Esophagus (tissue), 2 donors: ENCODE data around the gene CCDC24. TPM values are rescaled to one million over a fixed set of nuclear protein-coding genes. Genes with fewer than 3 reads are reported as not detected.

Source experiments
- H3K27ac ChIP-seq, 2 donors: one replicate each; pipeline ENCODE4 v1.5.1; 2013; ENCODE audit warnings: low read depth in 2 of 2, mild to moderate bottlenecking in 2 of 2, inconsistent platforms in 1 of 2, low read length in 1 of 2, moderate library complexity in 1 of 2
- H3K27me3 ChIP-seq, 2 donors: one replicate each; pipeline ENCODE4 v1.6.1; 2013; ENCODE audit warnings: low read length in 2 of 2, control low read depth in 1 of 2, mild to moderate bottlenecking in 1 of 2; ENCODE audit not compliant: insufficient read depth in 2 of 2, control insufficient read depth in 1 of 2
- H3K36me3 ChIP-seq, 2 donors: one replicate each; pipeline ENCODE4 v1.6.1; 2013; ENCODE audit warnings: low read length in 1 of 2; ENCODE audit not compliant: control insufficient read depth in 2 of 2, insufficient read depth in 2 of 2
- H3K4me1 ChIP-seq, 2 donors: one replicate each; pipeline ENCODE4 v1.6.1; 2013; ENCODE audit warnings: low read length in 1 of 2; ENCODE audit not compliant: control insufficient read depth in 2 of 2, insufficient read depth in 2 of 2
- H3K4me3 ChIP-seq, 2 donors: one replicate each; pipeline ENCODE4 v1.5.1; 2013; ENCODE audit warnings: low read length in 2 of 2, mild to moderate bottlenecking in 2 of 2, low read depth in 1 of 2, moderate library complexity in 1 of 2
- H3K9me3 ChIP-seq, 2 donors: one replicate each; pipeline ENCODE4 v1.6.1; 2013; ENCODE audit warnings: mild to moderate bottlenecking in 2 of 2, low read depth in 1 of 2, low read length in 1 of 2, moderate library complexity in 1 of 2; ENCODE audit not compliant: control insufficient read depth in 2 of 2, insufficient read depth in 1 of 2
- WGBS, 2 donors: extraction: QIAGEN DNeasy Blood & Tissue Kit; methylation state at CpG; one replicate each; pipeline ENCODE4 v1.1.7; 2013; 5-methylcytosine and 5-hydroxymethylcytosine counted together
- polyA plus RNA-seq, 2 donors: library from polyadenylated mRNA; stranded (reverse); fragments of 200-250 nt; gene quantifications; one replicate each; pipeline ENCODE4 v1.2.3, GENCODE V29; 2013
- donor health status: healthy with polysubstance abuse.
- donor health status: Bipolar disorder and iron deficiency.

Gene CCDC24
- polyA plus RNA-seq, 2 donors, result 4.0 to 7.5 TPM

DNA sequence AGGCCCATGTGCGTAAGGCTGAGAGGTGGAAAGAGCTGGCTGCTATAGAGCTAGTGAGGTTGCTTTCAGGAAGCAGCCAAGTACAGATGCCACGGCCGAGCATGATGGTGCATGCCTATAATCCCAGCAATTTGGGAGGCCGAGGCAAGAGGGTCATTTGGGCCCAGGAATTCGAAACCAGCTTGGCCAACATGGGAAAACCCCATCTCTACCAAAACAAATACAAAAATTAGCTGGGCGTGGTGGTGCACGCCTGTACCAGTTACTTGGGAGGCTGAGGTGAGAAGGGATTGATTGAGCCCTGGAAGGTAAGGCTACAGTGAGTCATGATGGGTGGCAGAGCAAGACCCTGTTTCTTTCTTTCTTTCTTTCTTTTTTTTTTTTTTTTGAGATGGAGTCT, 2.7 kb downstream of the CCDC24 start:
- Histone ChIP-seq H3K36me3 (peaks cover 0 to 14% of the 10 kb centered on the region in 2 donors), H3K9me3 (no peaks in the 10 kb centered on the region), H3K4me3 (no peak overlapping the region), H3K27me3 (no peaks in the 10 kb centered on the region), H3K27ac (no peak overlapping the region), H3K4me1 (peaks cover 3 to 9% of the 10 kb centered on the region in 2 donors)
- 54 to 69% methylated on average over 7 of the region's 7 CpGs for WGBS, 2 donors

DNA sequence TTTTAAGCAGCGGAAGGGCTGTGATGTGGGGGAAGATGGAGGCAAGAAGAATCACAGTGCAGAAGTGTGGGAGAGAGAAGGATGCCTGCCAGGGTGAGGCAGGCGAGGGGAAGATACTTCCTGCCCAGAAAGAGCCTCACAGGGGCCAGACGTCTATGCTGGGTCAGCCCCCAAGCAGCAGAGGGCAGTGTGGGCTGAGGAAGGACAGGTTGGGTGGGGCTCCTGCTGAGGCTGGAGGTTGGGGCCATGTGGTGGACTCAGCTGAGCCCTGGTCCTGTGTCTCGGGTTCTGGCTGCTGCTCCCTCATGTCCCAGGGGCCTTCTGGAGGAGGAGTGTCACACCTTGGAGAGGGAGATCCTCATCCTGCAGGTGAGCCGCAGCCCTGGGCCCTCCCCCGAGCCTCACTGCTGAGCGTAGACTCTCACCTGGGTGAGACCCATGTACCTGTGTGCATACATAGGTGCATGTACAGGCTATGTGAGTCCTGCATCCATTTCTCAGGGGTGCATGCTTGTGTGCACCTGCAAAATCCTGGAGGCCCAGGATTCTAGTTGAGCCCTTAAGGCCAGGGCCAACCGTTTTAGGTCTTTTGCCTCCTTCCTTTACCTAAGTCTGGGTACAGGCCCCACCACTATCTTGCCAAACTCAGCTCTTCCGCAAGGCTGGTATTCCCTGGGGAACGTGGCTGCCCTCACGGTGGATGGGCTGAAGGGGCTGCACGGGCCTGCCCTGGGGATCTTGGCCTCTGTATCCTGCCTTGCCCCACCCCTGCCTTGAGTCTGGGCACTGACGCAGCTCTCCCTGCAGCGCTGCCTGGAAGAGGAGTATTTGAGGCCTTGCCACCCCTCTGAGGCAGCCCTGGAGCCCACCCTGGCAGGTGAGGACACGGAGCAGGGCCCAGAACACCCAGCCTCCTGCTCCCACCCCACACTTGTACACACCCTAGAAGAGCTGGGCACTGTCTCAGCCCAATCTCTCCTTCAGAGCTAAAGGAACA, 3.7 kb downstream of the CCDC24 start:
- WGBS, 2 donors, result 74 to 76% methylated on average over 15 of the region's 15 CpGs
- Histone ChIP-seq H3K4me3 (no peak overlapping the region), H3K27ac (no peak overlapping the region), H3K27me3 (no peaks in the 10 kb centered on the region), H3K36me3 (peaks cover 0 to 19% of the 10 kb centered on the region in 2 donors), H3K9me3 (no peaks in the 10 kb centered on the region), H3K4me1 (peaks cover 3 to 9% of the 10 kb centered on the region in 2 donors)

DNA sequence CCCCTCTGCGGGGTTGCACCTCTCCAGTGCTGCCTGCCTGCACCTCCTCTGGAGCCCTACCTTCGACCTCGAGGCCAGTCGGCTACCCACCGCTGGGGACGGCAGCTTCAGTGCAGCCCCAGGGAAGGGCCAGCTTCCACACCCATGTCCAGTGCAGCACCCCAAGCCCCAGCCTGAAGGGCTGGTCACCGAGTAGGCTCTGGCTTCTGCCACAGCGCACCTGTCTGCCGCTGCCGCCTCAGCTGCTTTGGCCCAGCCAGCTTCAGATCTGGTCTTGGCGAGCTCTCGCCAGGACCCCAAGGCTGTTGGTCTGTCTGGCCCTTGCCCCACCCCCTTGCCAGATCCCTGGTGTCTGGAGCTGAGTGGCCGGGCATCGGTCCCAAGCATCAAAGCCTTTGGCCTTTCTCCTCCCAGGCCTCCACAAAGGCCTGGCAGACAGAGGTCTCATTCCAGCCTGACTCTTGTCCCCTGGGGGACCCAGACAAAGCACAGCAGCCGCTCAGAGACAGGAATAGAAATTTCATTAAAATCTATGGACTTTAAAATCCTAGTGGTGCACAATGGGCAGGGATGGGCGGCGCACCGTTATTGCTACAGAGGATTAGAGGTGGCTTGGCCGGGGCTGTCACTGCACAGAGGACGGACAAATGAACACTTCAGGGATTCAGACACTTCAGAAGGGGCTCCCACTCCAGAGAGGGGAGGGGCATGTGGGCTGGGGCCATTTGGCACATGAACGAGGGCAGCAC, 4.8 kb downstream of the CCDC24 start:
- Histone ChIP-seq H3K4me3 (no peak overlapping the region), H3K4me1 (peaks cover 3 to 6% of the 10 kb centered on the region in 2 donors), H3K27me3 (no peaks in the 10 kb centered on the region), H3K9me3 (no peaks in the 10 kb centered on the region), H3K27ac (no peak overlapping the region), H3K36me3 (peaks cover 4 to 29% of the 10 kb centered on the region in 2 donors)
- 78 to 82% methylated on average over 20 to 21 of the region's 21 CpGs for WGBS, 2 donors

DNA sequence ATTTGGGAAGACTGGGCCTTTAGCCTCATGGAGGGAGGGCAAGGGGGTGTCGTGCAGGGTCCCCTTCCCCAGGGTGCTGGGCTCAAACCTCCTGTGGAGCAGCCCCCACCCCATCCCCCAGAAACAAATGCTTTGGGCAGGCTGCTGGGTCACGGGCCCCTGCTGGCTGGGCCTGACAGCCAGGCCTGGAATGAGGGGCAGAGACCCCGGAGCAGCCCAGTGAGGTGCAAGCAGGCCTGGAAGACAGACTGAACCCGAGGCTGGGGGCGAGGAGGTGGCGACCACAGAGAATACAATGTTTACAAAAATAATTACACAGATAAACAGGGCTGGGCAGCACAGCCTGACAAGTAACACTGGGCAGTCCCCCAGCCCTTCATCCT, 5.3 kb downstream of the CCDC24 start:
- Histone ChIP-seq H3K27ac (no peak overlapping the region), H3K4me1 (peaks cover 3 to 6% of the 10 kb centered on the region in 2 donors), H3K9me3 (no peaks in the 10 kb centered on the region), H3K27me3 (no peaks in the 10 kb centered on the region), H3K4me3 (no peak overlapping the region), H3K36me3 (peaks cover 4 to 32% of the 10 kb centered on the region in 2 donors)
- 73 to 78% methylated on average over 6 of the region's 6 CpGs for WGBS, 2 donors

DNA sequence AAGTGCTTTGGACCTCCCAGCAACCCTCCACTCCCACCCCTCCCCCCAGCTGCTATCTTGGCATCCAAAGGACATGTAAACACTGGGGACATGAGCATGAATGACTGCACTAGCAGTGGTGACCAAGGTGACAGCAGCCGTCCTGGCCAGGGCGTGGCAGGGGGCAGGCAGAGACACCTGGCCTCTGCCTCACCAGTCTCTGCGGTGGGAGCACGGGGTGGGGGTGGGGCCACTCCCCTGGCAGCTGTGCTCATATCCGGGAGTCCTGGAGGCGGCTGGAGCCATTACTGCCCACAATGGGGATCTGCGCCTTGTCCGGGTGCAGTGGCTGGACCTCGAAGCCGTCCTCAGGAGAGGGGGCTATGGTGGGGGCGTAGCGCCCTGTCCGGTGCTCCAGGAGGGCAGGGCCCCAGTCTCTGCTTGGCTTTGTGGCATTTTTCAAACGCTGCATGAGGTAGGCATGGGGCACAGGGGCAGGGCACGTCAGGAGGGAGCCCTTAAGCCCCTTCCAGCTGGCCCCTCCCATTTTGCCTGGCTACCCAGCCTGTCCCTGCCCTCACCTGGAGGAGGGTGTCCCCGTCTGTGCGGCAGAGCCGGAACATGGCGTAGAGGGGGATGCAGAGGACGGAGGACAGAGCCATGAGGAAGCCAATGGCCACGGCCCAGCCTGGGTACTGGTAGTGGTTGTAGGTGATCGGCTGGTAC, 6.0 kb downstream of the CCDC24 start:
- H3K27me3 ChIP-seq, result no peaks in the 10 kb centered on the region
- H3K36me3 ChIP-seq, result peaks cover 4 to 35% of the 10 kb centered on the region in 2 donors
- no peak overlapping the region for H3K27ac ChIP-seq
- H3K9me3 ChIP-seq, result no peaks in the 10 kb centered on the region
- no peak overlapping the region for H3K4me3 ChIP-seq
- H3K4me1 ChIP-seq, result peaks cover 3 to 6% of the 10 kb centered on the region in 2 donors
- WGBS, 2 donors, result 73 to 80% methylated on average over 22 of the region's 22 CpGs

DNA sequence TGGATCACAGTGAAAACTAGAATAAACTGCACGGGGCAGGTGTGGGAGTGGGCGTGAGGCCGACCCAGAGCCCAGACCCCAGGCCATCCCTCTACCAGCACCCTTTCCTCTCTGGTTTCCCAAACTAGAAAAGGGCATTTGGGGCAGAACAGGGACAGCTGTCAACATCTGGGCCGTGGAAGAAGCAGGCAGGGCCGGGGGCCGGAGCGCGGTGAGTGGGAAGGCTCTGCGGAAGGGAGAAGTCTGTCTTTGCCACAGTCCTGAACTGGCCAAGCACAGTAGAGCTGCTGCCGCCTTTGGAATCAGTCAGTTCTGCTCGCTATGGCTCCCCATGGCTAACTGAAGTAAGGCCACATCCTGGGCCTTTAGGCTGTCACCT, 6.6 kb downstream of the CCDC24 start:
- Histone ChIP-seq H3K4me1 (peaks cover 3 to 4% of the 10 kb centered on the region in 2 donors), H3K9me3 (no peaks in the 10 kb centered on the region), H3K27me3 (no peaks in the 10 kb centered on the region), H3K27ac (no peak overlapping the region), H3K4me3 (no peak overlapping the region), H3K36me3 (peaks cover 4 to 35% of the 10 kb centered on the region in 2 donors)
- WGBS, 2 donors, result 85 to 86% methylated on average over 11 of the region's 11 CpGs

DNA sequence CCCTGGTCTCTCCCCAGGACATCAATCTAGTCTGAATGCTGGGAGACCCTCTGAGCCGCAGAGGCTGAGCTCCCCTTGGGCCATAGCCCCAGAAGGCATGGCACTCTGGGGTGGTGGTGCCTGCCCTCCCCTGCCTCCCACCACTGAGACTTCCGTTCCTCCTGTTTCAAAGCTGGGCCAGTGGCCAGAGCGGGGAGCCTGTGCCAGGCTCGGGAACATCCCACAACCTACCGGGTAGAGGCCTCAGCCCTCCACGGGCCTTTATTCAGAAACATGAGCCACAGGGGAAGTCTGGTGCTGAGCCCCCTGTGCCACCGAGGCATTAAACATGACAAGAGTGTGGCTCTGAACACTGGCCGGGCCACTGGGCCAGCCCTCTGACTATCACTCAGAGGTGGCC, 8.1 kb downstream of the CCDC24 start:
- H3K27me3 ChIP-seq, result no peaks in the 10 kb centered on the region
- WGBS, 2 donors, result 68 to 82% methylated on average over 8 of the region's 8 CpGs
- H3K4me1 ChIP-seq, result peaks cover 3 to 4% of the 10 kb centered on the region in 2 donors
- H3K9me3 ChIP-seq, result no peaks in the 10 kb centered on the region
- peaks cover 4 to 35% of the 10 kb centered on the region in 2 donors for H3K36me3 ChIP-seq
- H3K27ac ChIP-seq, result no peak overlapping the region
- no peak overlapping the region for H3K4me3 ChIP-seq

DNA sequence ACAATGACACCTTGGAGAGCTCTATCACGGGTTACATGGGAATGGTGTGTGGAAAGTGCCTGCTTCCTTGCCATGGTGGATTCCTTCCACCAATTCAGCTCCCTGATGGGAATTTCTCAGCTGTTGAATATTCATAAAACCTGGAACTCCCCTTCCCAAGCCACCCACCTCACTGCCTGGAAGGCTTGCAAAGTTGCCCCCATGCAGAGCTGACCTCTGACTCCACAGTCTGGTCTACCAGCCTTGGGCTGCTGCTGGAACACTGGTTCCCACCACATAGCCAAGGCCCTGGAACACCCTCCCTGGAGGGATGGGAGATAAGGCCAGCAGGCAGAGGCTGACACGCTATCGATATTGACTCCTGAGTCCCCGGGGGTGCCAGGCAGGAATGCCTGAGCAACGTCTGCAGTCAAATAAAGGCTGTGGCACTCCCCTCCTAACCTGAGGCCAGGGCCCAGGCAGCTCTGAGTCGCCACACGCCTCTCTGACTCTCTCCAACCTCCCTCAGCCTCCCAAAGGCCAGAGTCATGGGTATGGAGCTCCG, 8.8 kb downstream of the CCDC24 start:
- no peak overlapping the region for H3K4me3 ChIP-seq
- H3K36me3 ChIP-seq, result peaks cover 4 to 39% of the 10 kb centered on the region in 2 donors
- WGBS, 2 donors, result 82 to 83% methylated on average over 8 of the region's 8 CpGs
- H3K27ac ChIP-seq, result no peak overlapping the region
- H3K27me3 ChIP-seq, result no peaks in the 10 kb centered on the region
- H3K9me3 ChIP-seq, result no peaks in the 10 kb centered on the region
- H3K4me1 ChIP-seq, result peaks cover 0 to 3% of the 10 kb centered on the region in 2 donors

DNA sequence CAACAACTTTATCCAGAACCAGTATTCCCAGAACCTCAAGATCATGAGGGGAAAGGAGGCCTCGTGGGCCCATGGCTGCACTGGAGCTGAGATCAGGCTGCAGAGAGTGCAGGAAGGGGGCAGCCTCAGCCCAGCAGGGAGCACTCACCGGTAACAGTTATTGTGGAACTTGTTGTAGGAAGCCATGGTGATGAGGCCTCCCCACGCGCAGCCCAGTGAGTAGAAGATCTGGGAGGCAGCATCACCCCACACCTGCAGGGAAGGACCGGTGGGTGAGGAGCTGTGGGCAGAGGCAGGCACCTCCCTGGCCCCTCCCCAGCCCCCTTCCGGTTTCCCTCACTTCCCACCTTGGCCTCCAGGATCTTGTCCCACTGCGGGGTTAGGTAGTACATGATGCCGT, 10.8 kb downstream of the CCDC24 start:
- WGBS, 2 donors, result 82 to 87% methylated on average over 8 of the region's 8 CpGs
- no peak overlapping the region for H3K4me3 ChIP-seq
- peaks cover 9 to 33% of the 10 kb centered on the region in 2 donors for H3K36me3 ChIP-seq
- no peaks in the 10 kb centered on the region for H3K4me1 ChIP-seq
- H3K27ac ChIP-seq, result no peak overlapping the region
- H3K27me3 ChIP-seq, result no peaks in the 10 kb centered on the region
- H3K9me3 ChIP-seq, result no peaks in the 10 kb centered on the region
